IPS-NIHi7 (cell line): ENCODE data around the gene CAPN12.

ENCODE experiments used
- DNase-seq: peaks from one replicate; pipeline ENCODE4 v3.0.0; 2012; ENCODE audit warnings: mixed read lengths; ENCODE audit errors: extremely low spot score

CAPN12 gene

DNA sequence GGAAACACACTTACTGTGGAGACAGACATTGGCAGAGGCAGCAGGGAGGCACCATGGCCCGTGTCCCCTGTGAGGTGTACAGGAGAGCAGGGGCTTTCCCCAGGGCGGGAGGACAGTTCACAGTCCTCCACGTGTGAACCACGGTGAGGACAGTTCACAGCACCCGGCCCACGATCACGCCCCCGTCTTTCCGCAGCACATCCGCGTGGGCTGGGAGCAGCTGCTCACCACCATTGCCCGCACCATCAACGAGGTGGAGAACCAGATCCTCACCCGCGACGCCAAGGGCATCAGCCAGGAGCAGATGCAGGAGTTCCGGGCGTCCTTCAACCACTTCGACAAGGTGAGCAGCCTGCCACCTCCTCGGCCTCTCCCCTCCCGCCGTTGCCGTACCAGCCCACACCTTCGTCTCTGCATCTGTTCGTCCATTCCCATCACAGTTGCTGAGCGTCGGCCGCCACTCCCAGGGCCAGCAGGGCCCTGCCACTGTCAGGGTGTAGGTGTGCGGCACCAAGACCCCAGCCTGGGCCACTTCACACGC is 17.4 kb downstream of the CAPN12 start:
- DNase-seq: no peak

- no peak for DNase-seq
Observed at GRCh38 chr19:38726284-38726673, 18.0 kb downstream of the CAPN12 start.

- no peak for DNase-seq
Observed at GRCh38 chr19:38725469-38726283, 18.6 kb downstream of the CAPN12 start.

GRCh38 chr19:38723990-38724854 is 20.1 kb downstream of the CAPN12 start:
- DNase-seq: no peak

GRCh38 chr19:38723606-38723965 is 20.7 kb downstream of the CAPN12 start:
- no peak for DNase-seq

DNA sequence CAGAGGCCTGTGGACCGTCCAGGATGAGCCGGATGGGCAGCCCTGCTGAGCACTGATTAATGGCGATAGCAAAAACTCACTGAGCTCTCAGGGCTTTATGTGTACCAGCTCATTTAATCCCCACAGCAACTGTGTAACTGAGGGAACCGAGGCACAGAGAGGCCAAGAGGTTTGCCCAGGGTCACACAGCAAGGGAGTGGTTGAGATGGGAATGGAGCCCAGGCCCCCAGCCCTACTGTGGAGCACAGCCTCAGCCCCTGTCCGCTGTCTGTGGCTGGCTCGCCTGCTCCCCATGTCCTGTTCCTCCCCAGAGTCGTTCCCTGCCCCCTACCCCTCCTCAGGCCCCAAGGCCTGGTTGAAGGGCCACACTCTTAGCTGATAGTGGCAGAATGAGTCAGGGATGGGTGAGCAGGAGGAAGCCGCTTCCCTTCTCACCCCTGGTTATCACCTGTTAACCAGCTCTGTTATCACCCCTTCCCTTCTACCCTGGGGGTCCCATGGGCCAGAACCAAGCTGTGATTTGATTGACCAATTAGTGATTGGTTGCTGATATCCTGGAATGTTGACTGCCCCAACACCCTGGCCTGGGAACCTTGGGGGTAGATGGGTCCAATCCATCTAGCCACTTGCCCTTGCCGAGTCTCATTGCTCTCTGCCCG is 21.2 kb downstream of the CAPN12 start:
- no peak for DNase-seq

GRCh38 chr19:38721979-38722773 is 22.1 kb downstream of the CAPN12 start:
- DNase-seq: no peak

DNA sequence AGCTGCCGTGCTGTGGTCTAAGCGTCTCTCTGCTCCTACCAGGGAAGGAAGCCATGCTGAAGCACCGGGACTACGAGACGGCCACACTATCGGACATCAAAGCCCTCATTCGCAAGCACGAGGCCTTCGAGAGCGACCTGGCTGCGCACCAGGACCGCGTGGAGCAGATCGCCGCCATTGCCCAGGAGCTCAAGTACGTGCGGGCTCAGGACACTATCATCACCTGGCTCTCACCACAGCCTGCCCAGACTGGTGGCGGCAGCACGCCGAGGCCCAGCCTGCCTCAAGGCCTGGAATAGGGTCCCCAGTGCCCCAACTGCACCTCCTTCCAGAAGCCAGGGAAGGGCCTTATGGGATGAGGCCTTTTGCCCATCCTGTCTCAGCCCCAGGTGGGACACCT is 22.8 kb downstream of the CAPN12 start:
- DNase-seq: no peak

DNA sequence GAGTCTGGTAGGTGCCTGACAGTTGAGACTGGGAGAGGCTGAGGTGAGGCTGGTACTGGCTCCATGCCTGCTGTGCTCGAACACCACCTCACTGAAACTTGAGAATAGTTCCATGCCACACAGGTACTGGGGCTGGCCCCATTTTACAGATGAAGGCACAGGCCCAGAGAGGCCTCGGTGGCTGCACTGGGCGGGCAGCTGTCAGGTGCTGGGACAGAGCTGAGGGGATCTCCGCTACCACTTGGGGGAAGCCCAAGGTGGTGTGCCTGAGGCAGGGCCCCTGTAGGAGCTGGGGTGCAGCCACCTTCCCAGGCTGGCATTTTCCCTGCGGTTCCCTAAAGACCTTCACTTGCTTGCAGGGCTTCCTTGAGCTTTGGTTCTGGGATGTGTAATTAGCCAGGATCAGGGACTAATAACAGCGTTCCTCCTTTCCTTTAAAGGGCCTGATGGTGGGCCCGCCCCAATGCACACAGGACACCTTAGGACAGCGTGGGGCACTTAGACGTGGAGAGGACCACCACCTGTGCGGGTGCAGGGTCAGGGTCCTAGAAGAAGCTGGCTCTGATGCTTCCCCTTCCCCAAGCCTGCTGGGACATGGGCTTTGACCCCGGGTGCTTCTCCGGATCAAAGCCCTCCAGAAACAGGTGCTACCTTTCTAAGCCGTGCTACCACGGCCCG is 23.6 kb downstream of the CAPN12 start:
- DNase-seq: no peak

GRCh38 chr19:38719761-38720558 is 24.3 kb downstream of the CAPN12 start:
- no peak for DNase-seq

- peak; percentile 76 for DNase-seq
Observed at GRCh38 chr19:38718747-38719543, 25.3 kb downstream of the CAPN12 start.

- DNase-seq: no peak
Observed at GRCh38 chr19:38717855-38718254, 26.4 kb downstream of the CAPN12 start.

GRCh38 chr19:38717051-38717450 is 27.2 kb downstream of the CAPN12 start:
- DNase-seq: no peak

DNA sequence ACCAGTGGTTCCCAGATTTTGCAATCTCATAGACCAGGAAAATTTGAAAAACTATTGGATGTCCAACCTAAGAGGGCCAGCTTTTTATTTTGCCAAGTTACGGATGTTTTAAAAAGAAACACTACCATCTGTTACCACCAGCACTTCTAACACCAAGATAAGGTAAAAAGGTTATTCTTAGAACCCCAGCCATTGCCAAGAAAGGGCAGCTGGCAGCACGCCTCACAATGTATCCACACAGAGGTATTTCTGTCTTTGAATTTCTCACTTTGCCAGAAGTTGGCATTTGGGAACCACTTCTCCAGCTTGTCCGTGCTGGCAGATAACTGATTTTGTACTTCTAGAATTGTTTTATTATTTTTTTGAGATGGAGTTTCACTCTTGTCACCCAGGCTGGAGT is 28.7 kb downstream of the CAPN12 start:
- no peak for DNase-seq

- no peak for DNase-seq
Observed at GRCh38 chr19:38714354-38714778, 29.9 kb downstream of the CAPN12 start.

- no peak for DNase-seq
Observed at GRCh38 chr19:38713865-38714264, 30.4 kb downstream of the CAPN12 start.

- DNase-seq: no peak
Observed at GRCh38 chr19:38713227-38713649, 31.0 kb downstream of the CAPN12 start.

GRCh38 chr19:38712161-38712748 is 32.0 kb downstream of the CAPN12 start:
- DNase-seq: no peak

DNA sequence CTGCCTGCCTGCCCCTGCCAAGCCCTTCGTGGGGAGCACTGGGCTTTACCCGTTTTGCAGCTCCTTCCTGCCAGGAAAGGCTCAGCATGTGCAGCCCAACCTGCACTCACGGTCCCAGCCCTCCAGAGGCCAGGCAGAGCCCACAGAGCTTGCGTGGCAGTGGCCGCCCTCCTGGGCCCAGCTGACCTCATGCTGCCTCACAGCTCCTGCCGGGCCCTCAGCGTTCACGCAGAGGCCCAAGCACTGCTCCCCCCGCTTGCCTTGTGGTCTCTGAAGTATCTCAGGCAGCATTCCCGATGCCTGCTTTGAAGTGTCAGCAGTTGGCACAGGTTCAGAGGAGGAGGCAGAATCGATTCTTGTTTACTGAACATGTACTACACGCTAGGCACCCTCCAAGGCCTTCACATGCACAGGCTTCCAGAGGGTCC is 32.5 kb downstream of the CAPN12 start:
- no peak for DNase-seq
